Thyroid gland (tissue), 4 donors: ENCODE results near the gene LHFPL2.

ENCODE experiments used
- POLR2A ChIP-seq, 2 donors: fragments of 450-650 bp; IDR thresholded peaks; one replicate each; pipeline ENCODE4 v1.6.1; 2017; ENCODE audit warnings: antibody characterized with exemption in 2 of 2, mild to moderate bottlenecking in 2 of 2, moderate library complexity in 1 of 2
- TF ChIP-seq, protein P1 (sequence below), 6 experiments: fragments of 200-600 bp in 3 of 6; fragments of 450-650 bp in 3 of 6; sonication (generic) in 3 of 6; IDR thresholded peaks; one replicate each; pipeline ENCODE4 v1.5.1; 2016 to 2019; ENCODE audit warnings: antibody characterized with exemption in 6 of 6, mild to moderate bottlenecking in 2 of 6, inconsistent platforms in 1 of 6, moderate library complexity in 1 of 6

GRCh38 chr5:78696637-78697036 lies 48.1 kb upstream of the LHFPL2 start:
- TF ChIP-seq, protein P1, sequence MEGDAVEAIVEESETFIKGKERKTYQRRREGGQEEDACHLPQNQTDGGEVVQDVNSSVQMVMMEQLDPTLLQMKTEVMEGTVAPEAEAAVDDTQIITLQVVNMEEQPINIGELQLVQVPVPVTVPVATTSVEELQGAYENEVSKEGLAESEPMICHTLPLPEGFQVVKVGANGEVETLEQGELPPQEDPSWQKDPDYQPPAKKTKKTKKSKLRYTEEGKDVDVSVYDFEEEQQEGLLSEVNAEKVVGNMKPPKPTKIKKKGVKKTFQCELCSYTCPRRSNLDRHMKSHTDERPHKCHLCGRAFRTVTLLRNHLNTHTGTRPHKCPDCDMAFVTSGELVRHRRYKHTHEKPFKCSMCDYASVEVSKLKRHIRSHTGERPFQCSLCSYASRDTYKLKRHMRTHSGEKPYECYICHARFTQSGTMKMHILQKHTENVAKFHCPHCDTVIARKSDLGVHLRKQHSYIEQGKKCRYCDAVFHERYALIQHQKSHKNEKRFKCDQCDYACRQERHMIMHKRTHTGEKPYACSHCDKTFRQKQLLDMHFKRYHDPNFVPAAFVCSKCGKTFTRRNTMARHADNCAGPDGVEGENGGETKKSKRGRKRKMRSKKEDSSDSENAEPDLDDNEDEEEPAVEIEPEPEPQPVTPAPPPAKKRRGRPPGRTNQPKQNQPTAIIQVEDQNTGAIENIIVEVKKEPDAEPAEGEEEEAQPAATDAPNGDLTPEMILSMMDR (IDR thresholded peaks at IDR 0.05): no peak
- TF ChIP-seq POLR2A (IDR thresholded peaks at IDR 0.05): no peak
